GM19467 (cell line): ENCODE results near the gene ABCC11.

ENCODE experiments used
- ATAC-seq: cut with Tn5 transposase; IDR thresholded peaks from one replicate; pipeline ENCODE4 v1.9.1; 2021; ENCODE audit warnings: mild to moderate bottlenecking, moderate library complexity; ENCODE audit not compliant: unreplicated experiment

The ABCC11 gene

DNA sequence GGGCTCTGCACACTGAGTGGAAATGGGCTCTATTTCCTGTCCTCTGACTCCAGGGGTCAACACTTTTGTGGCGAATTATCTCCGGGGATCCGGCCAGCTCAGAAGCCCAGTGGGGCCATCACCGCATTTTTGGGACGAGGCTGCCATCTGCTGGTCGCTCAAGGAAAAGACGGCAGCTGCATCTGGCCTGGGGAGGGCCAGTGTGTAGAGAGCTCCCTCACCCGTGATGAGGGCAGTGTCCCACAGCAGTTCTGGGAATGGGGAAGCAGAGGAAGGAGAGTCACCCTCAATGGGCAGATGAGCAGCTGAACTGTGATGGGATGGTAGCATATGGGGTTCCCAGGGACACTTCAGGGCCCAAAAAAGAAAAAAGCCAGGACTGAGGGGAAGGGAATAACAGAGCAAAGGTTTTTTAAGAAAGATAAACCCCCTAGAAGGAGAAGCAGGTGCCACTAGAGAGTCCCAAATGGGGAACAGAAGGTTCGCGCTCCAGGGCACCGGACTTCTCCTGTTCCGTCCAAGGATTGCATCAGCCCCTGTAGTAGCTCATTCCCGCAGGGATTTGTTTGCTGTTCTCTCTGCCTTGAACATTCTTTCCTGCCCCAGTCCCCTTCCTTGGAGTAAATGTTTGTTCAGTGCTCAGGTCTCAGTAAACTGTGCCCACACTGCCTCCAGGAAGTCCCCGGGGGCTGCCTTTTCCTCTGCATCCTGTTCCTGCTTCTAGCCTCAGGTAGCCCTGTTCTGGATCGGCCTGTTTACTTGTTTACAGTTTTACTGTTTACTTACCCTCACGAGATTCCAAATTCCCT is 82.2 kb downstream of the ABCC11 start:
- ATAC-seq: peak; percentile 97

- no peak for ATAC-seq
These were observed 84.4 kb downstream of the ABCC11 start for GRCh38 chr16:48162839-48163410.

- ATAC-seq: no peak
These were observed 85.4 kb downstream of the ABCC11 start for GRCh38 chr16:48161906-48162305.

- no peak for ATAC-seq
These were observed 86.8 kb downstream of the ABCC11 start for GRCh38 chr16:48160575-48160974.

DNA sequence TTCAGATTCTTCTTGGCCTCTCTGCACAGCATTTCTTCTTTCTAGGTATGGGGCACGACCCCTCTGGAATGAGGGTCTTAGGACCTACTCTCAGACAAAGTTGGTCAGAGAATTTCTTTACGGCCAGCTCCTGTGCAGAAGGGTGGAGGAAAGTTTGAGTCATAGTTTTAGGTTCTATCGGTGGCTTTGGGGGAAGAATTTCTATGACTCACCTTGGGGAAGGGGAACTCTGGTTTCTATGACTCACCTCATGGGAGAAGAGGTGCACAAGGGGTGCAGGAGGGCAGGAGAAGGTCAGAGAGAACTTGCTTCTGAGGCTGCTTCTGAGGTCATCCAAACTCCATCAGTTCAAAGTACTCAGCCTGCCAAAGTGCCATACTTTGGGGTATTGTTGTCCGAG is 89.0 kb downstream of the ABCC11 start:
- peak; percentile 42 for ATAC-seq

GRCh38 chr16:48157794-48158193 is 89.5 kb downstream of the ABCC11 start:
- ATAC-seq: no peak

- no peak for ATAC-seq
These were observed 90.0 kb downstream of the ABCC11 start for GRCh38 chr16:48157302-48157701.

DNA sequence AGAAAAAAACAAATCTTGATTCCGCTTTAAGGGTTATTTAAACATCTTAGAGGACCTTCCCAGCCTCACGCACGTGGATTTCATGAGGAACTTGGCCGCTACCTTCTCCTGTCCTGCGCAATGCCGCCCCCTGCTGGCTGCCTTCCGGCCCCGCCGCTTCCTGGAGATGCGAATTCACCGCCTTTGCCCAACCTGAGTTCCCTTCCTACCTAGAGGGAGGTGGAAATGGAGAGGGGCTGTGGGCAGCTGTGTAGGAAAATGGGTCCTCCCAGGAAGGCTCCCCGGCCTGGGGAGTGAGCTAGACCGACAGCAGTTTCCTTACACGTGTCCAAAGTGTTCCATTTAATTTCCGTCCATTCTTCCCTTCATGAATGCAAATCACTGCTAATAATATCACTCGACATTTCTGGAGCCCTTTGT is 90.5 kb downstream of the ABCC11 start:
- ATAC-seq: peak; percentile 44

- no peak for ATAC-seq
These were observed 91.2 kb downstream of the ABCC11 start, which contains the start of gene ABCC12 for GRCh38 chr16:48155926-48156789. Gene ABCC12 (minus strand): TSS chr16:48155993. CDS start chr16:48146424, 9,569 bp downstream.

GRCh38 chr16:48153774-48154173 is 93.6 kb downstream of the ABCC11 start:
- no peak for ATAC-seq

- ATAC-seq: no peak
These were observed 95.1 kb downstream of the ABCC11 start for GRCh38 chr16:48152226-48152625.

DNA sequence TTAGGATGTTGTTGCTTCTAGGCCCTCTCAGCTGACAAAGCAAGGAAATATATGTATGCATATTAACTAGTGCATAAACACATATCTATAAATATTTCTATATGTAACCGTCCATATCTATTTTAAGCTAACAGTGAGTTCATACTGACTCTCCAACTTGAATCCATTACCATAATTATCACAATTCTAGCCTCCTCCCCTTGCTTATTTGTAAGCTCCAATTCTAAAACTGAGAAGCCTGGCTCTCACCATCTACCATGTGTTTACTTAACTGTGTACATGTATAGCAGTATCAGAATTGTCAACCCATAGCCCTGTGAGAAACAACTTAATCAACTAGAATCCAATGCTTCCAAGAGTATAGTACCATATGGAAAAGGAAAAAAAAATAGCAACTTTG is 96.6 kb downstream of the ABCC11 start:
- no peak for ATAC-seq

- ATAC-seq: no peak
These were observed 100.6 kb downstream of the ABCC11 start for GRCh38 chr16:48146710-48147109.

GRCh38 chr16:48146131-48146530 is 101.2 kb downstream of the ABCC11 start:
- ATAC-seq: no peak

- no peak for ATAC-seq
These were observed 103.4 kb downstream of the ABCC11 start for GRCh38 chr16:48143812-48144368.

GRCh38 chr16:48140821-48141220 is 106.5 kb downstream of the ABCC11 start:
- ATAC-seq: no peak

DNA sequence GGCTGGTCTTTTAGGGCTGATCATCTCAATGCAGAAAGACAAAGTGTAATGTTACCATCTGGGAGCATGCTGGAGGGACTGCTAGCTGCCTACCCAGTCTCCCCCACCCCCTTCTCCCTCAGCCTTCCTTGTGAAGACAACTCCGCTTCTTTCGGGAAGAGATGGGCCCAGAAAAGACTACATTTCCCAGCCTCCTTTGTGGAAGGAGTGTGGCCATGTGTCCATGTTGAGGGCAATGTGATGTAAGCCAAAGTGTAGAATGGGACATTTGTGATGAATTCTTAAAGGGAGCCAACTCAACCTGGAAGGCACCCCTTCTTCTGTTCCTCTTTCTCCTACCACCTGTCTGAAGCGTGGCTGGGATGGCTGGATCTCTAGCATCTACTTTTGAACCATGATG is 107.8 kb downstream of the ABCC11 start:
- no peak for ATAC-seq

GRCh38 chr16:48138543-48138942 is 108.8 kb downstream of the ABCC11 start:
- no peak for ATAC-seq

GRCh38 chr16:48137822-48138221 is 109.5 kb downstream of the ABCC11 start:
- ATAC-seq: no peak

GRCh38 chr16:48136547-48137360 is 110.6 kb downstream of the ABCC11 start:
- ATAC-seq: no peak
